ENCODE measurements around the gene DENND2C.

Gene DENND2C

DNA sequence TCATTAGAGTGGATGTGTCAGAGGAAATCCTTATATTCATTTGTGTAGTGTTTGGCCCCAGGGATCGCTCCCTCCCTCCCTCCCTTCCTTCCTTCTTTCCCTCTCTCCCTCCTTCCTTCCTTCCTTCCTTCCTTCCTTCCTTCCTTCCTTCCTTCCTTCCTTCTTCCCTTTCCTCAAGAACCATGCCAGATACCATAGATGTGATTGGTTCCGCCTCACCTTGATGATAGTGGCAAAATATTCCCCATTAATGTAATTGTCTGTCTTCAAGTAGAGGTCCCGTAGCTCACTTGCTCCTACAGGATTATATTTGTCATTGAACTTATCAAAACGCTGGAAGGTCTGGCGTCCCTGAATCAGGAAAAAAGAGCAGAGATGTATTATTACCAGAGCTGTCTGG is 7.8 kb upstream of the DENND2C start:
- DNase-seq = no peak

DNA sequence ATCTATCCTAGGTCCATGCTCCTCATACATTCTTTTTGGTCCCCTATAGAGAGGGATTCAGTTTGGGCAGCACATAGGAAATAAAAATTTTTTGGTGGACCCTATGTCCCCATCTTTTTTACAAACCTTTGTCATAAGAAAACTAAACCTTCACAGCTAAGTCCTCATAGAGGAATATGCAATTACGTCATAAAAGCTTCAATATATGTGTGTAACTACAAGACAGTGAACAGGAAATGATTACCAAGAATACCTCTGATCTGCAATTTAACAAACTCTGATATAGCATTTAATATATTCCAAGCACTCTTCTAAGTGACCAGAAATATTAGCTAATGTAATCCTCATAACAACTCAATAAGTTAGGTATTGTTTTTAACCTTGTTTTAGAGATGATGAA is 6.3 kb upstream of the DENND2C start:
- no peak for DNase-seq

DNA sequence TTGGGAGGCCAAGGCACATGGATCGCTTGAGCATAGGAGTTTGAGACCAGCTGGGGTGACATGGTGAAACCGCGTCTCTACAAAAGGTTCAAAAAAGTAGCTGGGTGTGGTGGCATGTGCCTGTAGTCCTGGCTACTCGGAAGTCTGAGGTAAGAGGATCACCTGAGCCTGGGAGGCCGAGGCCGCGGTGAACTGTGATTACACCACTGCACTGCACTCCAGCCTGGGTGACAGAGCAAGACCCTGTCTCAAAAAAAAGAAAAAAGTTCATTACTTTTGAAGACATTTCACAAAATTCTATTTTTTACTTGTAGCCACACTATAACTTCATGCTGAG is 2.1 kb upstream of the DENND2C start:
- DNase-seq = no peak

DNA sequence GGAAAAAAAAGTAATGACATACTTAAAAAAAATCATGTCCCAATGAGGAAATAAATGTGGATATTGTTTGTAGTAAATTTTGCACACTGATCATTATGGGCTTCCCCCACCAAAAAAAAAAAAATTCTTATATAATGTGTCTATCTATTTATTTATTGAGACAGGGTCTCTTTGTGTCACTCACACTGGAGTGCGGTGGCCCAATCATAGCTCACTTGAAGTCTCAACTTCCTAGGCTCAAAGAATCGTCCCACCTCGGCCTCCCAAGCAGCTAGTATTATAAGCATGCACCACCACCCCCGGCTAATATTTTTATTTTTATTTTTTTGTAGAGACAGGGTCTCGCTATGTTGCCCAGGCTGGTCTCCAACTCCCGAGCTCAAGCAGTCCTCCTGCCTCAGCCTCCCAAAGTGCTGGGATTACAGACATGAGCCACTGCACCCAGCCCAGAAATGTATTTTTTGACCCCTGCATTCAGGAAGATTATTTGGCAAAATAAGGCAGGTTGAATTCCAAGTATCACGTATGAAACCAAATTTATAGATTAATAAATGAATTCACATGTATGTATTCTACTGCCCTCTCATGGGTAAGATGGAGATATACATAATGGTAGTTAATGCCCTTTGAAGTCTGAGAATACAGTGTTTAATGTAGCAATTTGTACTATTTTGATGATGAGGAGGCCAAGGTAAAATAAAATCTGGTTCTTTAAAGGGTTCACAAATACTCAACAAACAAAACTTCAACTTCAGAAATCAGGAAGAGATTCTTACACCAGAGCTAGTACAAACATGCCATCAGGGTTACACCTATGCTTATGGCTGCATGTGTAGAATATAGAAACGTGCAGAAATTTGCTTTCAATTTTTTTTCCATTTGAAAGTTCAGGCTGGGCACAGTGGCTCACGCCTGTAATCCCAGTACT is 1.4 kb upstream of the DENND2C start:
- no peak for DNase-seq

DNA sequence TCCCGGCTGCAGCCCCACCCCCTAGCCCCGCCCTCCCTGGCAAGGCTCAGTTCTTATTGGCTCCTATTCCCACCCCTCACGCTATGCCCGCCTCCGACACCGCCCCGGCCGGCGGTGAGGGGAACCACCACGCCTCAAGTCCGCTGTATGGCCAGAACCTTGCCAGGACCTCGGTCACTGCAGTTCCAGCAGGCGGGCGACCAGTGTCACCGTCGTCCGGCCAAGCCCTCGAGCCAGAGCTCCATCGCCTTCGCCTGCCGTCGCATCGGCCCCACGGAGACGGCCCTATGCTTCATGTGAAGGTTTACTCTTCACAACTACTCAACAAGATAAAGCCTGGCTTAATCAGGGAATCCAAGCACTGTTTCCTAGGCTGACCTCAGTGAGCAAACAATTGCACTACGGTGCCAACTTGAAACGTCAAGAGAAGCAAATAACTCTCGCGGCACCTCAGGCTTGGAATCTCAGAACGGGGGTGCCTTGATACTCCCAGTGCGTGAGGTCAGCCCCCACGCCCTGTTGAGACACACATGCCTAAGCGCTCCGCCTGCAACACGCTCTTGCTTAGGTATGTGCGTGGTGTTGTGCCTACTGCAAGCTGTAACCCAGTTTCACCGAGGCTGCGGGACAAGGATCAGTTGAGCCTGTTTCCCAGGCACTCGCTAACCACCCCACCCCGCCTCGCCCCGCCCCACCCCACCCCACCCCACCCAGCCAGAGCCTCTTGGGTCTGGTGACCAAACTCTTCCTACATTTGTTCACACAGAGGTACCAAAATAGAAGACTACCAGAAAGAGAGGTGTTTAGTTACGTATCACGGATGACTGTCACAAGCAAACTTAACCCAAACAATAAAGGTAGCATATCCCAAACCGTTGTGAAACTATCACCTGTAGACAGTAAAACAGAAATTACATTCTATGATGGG is 498 bp upstream of the DENND2C start:
- peak; percentile 43 for DNase-seq

DNA sequence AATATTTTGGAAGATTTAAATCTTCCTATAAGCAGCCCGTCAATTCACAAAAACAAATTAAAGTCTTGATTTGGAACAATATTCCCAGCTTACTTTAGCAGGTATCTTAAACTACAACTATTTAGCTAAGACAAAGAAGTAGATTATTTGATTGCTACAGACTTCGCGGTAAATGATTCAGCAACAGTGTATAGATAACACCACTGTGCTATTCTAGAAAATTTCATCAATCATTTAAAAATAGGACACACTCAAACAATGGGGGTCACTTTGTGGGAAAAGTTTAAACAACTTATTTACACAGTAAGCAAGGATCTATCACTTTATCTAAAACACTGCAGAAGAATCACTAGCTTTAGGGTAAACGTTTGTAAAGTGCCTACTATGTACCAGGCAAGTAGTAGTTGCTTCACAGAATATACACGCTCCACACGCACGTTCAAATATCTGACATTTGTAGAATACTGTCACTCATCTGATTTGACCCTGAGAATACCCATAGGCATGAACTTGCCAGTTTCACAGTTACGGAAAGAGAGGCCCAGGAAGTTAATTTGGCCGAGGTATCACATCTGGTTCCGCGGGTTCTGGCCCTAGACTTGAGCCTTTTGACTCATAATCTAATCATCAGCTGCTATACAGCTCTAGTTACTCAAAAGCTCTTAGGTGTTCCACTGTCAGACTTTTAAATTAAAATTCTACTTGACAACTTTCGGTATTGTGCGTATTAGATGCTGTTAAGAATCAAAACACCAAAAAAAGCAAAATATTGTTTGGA is 876 bp downstream of the DENND2C start:
- DNase-seq = no peak

DNA sequence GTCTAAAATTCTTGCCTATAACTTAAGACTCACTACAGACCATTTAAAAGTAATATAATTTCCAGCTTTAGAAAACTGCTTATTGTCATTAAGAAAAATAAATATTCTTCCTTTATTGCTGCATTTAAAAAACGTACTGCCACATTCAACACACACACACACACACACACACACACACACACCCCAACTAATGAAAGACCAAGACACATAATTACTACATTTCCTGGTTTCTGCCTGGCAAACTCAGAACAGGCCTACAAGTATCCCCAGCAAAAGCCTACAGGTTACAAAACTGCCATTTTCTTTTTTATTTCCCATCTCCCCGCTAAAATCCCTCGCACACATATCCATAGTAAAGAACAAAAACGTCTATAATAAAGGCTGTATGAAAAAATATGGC is 1.5 kb downstream of the DENND2C start:
- DNase-seq = no peak

DNA sequence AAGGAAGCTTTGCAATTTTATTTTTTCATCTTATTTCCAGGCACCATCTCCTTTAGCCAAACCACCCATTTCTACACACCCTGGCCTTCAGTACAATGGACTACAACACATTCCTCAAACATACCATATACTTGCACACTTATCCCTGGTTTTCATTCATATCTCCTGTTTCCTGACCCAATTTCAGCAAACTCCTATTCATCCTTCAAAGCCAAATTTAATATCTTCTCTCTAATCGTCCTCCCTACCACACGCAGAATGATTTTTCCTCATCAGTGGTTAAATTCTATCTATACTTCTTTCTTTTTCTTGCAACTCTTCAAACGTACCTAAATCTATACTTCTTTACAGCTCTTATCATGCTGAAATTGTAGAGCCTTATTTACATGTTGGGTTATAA is 2.9 kb downstream of the DENND2C start:
- DNase-seq = no peak

DNA sequence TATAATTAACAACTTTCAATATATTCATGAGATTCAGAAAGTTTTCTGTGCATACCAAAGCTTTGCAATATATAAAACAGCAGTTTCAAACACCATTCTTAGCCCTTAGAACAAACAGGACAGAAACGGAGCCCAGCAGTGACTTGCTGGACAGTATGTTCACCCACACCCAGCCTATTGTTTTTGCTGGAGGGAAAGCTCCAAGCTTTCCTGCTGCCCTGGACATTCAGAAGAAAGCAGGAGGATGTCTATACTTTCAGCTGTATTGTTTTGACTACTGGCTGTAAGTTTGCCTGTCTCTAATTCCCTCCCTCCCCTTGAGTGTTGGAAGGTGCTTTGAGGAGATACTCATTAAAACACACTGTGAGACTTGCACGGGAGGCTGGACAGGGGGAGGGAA is 9.6 kb downstream of the DENND2C start:
- DNase-seq = no peak

DNA sequence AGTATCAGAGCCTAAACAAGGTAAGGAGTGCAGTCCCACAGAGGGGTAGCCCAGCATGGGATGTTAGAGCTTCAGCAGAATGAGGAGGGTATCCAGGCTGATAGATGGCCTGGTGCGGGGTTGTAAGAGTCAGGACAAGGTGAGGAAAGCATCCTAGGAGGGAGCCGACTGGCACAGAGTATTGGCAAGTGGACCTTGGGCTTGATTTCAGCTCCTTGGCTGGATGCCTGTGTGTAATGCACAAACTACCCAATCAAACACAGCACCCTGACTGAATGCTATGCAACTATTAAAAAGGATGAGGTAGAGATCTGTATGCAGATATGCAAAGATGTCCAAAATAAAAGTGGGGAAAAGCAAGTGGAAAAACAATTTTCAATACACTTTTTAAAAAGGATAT is 18.0 kb downstream of the DENND2C start:
- no peak for DNase-seq

DNA sequence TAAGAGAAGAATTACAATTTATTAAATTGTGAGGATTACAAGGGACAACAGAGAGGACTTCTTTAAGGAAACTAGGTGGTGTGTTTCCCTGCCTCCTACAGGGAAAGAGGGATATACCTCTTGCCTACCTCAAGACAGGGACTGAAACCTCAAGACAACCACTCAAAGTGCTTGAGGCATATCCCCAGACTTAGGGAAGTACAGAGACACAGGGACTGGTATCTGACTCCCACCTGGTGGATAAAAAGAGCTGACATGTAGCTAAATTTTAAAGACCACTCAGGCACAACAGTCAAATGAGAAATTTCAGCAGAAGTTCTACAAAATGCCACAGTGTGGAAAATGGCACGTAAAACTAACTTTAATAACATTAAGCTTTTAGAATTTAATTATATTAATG is 21.3 kb downstream of the DENND2C start:
- no peak for DNase-seq

DNA sequence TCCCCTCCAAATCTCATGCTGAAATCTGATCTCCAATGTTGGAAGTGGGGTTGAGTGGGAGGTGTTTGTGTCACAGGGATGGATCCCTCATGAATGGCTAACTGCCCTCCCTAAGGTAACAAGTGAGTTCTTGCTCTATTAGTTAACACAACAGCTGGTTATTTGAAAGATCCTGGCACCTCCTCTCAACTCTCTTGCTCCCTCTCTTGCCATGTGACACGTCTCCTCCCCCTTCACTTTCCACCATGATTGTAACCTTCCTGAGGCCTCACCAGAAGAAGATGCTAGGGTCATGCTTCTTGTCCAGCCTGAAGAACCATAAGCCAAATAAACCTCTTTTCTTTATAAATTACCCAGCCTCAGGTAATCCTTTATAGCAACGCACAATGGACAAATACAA is 28.5 kb downstream of the DENND2C start:
- DNase-seq = no peak

DNA sequence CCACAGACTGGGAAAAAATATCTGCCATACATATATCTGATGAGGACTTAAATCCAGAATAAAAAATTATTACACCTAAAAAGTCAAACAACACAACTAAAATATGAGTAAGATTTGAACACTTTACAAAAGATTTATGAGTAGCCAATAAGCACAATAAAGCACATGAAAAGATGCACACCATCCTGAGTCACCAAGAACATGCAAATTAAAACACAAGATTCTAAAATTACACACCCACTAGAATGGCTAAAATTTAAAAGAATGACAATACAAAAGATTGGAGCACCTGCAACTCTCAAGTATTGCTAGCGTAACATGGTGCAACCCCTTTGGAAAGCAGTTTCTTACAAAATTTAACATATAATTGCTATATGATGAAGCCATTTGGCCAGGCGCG is 30.9 kb downstream of the DENND2C start:
- DNase-seq = no peak

DNA sequence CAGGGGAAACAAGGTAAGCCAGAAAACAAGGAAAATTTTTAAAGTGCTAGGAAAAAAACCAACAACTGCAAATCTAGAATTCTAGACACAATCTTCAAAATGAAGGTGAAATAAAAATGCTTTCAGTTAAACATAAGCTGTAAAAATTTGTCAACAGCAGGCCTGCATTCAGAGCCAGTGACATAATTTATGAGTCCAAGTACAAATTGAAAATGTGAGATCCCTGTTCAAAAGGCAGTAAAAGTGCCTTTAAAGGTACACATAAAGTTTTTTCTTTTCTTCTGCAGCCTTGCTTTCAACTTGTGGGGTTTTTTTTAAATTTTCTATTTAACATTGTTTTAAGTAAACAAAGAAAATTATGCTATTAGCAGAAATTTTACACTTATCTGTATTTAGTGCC is 37.4 kb downstream of the DENND2C start:
- no peak for DNase-seq

DNA sequence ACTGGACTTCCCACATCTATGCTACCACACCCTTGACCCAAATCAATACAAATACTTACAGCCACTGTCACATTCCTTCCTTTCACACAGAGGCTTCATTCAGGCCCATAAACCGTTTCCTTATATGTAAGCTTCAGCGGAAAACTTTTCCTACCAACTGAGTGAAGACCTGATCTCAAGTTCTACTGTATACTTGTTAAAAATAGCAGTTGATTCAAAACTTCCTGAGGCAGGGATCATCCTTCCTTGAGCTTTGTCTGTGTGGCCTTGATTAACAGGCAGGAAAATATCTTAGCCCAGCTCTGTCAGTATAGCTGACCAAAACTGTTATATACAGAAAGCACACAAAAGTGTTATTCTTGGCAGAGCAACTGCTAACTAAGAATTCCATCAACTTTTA is 42.7 kb downstream of the DENND2C start:
- no peak for DNase-seq

DNA sequence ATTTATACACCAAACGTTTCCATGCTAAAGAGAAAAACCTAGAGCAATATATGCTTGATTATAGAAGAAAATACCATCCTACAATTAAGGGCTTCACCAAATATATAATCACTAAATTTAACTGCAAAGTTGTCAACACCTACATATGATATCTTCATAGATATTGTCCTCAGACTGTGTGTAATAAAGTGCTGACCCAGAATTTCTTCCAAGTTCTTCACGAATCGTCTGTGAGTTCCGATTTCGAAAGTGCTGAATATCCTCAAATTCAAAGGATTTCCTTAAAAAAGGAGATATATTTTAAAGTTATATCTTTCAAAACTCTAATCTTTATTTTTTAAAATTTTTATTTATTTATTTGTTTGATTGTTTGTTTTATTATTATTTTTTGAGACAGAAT is 46.5 kb downstream of the DENND2C start:
- no peak for DNase-seq

DNA sequence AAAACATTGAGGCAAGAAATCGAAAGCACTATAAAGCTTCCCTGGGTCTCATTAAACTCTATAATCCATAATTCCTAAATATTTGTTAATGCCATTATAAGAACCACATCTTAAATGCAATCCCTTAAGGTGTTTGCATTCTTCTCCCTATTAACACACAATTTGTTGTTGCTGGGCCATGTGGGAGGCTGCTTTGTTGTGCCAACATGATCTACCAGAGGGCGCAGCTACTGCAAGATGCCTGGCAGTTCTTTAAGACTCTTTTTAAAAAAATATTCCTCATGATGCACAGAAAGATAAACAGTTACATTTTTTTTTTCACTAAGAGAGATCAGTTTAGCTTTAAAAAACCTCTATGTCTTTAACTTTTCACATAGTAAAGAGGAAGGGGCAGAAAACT is 49.4 kb downstream of the DENND2C start:
- DNase-seq = no peak

DNA sequence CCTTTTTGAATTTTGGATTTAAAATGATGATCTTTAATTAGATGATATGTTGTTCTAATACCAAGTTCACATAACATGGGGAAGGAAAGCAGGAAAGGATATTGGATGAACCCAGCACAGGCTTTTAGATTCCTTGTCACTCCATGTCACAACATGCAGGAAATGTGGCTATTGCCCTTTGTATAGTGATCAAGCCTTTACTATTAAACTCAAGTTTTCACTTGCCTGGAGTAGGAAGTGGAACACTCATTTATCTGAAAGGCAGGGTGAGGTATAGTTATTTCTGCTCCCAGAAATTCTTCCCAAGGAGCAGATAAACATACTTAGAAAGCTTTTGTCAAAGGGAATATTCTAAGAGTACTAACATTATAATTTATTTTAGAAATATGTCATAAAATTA is 51.2 kb downstream of the DENND2C start:
- no peak for DNase-seq

DNA sequence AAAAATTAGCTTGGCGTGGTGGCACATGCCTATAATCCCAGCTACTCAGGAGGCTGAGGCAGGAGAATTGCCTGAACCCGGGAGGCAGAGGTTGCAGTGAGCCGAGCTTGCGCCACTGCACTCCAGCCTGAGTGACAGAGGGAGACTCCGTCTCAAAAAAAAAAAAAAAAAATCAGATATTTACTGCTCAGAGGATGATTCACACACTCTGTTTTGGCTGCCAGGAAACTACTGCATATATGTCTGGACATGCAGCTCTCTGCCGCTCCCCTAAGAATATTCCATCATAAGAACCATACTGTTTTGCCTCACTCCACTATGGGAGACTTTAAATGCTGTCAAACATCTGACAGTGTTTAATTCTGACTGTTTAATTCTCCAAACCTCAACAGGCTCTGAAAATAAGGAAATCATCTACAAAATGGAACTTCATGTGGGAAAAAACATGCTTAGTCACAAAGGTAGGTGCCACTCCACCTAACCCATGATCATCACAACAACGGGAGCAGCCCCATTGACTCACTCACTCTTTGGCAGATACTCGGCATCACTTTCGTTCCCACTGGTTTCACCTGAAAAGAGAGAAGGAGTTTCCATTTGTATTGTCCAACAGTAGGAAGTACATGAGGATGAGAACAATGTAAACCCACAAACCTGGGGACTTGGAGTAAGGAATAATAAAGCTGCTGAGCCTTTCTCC is 59.2 kb downstream of the DENND2C start:
- DNase-seq = no peak

DNA sequence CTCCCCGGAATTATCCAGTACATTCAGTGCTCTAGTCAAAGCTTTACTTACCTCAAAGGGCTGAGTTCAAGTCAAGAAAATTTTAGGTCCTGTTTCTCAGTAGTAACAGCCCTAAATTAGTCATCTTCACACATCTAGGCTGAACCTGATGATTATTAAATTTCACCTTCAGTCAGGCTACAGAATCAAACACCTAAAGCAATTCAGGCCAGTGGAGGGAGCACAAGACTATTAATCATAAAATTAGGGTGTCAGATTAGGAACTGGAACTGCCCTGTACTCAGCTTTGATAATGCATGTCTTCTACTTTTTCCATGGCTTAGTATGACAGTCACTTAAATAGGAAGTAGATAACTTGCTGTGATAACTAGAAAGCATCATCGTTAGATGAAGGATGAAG is 60.0 kb downstream of the DENND2C start:
- no peak for DNase-seq

DNA sequence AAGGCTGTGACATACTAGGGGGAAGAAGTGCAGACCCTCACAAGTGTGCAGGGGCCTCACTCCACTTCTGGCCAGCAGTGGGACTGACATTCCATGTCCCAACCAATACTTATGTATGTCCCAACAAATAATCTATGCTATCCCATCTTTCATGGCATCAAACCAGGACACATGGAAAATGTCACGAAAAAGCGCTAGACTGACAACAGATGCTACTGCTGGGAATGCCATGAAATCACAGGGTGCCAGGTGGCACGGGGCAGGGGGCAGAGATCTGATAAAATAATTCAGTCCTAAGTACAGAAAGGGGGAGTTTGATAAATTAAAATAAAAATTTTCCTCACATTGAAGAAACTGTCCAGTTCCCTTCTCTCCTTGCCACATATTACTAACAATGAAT is 60.8 kb downstream of the DENND2C start:
- no peak for DNase-seq

DNA sequence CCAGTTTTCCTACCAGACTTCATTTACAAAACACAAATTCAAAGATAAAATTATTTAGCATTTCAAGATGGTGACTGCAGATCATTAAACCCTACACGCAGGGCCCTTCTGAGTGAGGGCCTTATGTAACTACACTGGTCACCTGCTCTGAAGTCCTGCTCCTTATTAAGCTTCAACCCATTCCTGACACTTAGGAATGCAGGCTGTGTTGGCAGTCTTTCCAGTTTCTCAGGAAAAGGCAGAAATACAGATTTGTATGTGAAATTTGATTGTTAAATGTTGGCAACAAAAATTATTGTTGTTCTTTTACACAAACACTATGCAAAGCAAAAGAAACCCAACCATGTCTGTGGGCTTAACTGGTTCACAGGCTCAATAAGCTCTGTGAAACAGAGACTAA is 62.6 kb downstream of the DENND2C start:
- DNase-seq = no peak

DNA sequence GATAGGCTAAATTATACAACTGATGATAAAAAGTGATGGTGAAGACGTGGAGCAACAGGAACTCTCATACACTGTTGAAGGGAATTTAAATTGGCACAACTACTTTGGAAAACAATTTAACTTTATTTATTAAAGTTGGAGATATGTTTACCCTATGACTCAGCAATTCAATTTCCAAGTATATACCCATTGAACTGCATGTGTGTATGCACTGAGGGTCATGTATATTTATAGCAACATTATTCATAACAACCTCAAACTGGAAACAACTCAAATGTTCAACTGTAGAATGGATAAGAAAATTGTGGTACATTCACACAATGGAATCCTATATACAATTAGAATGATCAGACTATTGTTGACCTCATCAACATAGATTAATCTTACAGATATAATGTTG is 71.9 kb downstream of the DENND2C start:
- DNase-seq = no peak

Measured in DMS79 (cell line).